WTC11 (cell line): Measurements from ENCODE around the gene MRPL37.

ENCODE experiments used
- ATF3 ChIP-seq: sonication (generic); formaldehyde crosslinking; conservative IDR thresholded peaks from 2 replicates; pipeline ENCODE4 v1.8.1; 2022; ENCODE audit warnings: mild to moderate bottlenecking, missing genetic modification reagents
- CREB1 ChIP-seq: sonication (generic); formaldehyde crosslinking; IDR thresholded peaks from 2 replicates; pipeline ENCODE4 v1.8.0; 2023; ENCODE audit warnings: mild to moderate bottlenecking, missing genetic modification reagents
- CTCF ChIP-seq: fragments of 200-600 bp; IDR thresholded peaks from 2 replicates; pipeline ENCODE4 v1.8.0; 2022; ENCODE audit warnings: antibody characterized with exemption
- ELF4 ChIP-seq: sonication (generic); formaldehyde crosslinking; IDR thresholded peaks from 2 replicates; pipeline ENCODE4 v1.8.1; 2022; ENCODE audit warnings: low read depth, mild to moderate bottlenecking, moderate library complexity, missing genetic modification reagents
- ETV6 ChIP-seq: sonication (generic); formaldehyde crosslinking; IDR thresholded peaks from 2 replicates; pipeline ENCODE4 v1.8.1; 2022; ENCODE audit warnings: mild to moderate bottlenecking, missing genetic modification reagents
- FOXP1 ChIP-seq: sonication (generic); formaldehyde crosslinking; IDR thresholded peaks from 2 replicates; pipeline ENCODE4 v1.8.0; 2022; ENCODE audit warnings: missing genetic modification reagents, mild to moderate bottlenecking, moderate library complexity, borderline replicate concordance
- GRHL2 ChIP-seq: fragments of 250-450 bp; sonication (Bioruptor Pico); IDR thresholded peaks from 2 replicates; pipeline ENCODE4 v1.8.0; 2022; ENCODE audit warnings: mild to moderate bottlenecking, moderate library complexity; ENCODE audit not compliant: insufficient replicate concordance, severe bottlenecking
- NFYB ChIP-seq: sonication (generic); formaldehyde crosslinking; conservative IDR thresholded peaks from 2 replicates; pipeline ENCODE4 v1.8.0; 2022; ENCODE audit warnings: low read depth, missing genetic modification reagents
- NR1H2 ChIP-seq: sonication (generic); formaldehyde crosslinking; IDR thresholded peaks from 2 replicates; pipeline ENCODE4 v1.9.0; 2021; ENCODE audit warnings: mild to moderate bottlenecking, moderate library complexity, missing genetic modification reagents
- NR3C1 ChIP-seq: sonication (generic); formaldehyde crosslinking; conservative IDR thresholded peaks from 2 replicates; pipeline ENCODE4 v1.8.1; 2023; ENCODE audit warnings: low read depth, mild to moderate bottlenecking, missing genetic modification reagents
- USF2 ChIP-seq: sonication (generic); formaldehyde crosslinking; IDR thresholded peaks from 2 replicates; pipeline ENCODE4 v1.8.1; 2023; ENCODE audit warnings: mild to moderate bottlenecking, missing genetic modification reagents, moderate library complexity
- ZNF263 ChIP-seq: sonication (generic); formaldehyde crosslinking; IDR thresholded peaks from 2 replicates; pipeline ENCODE4 v1.8.1; 2022; ENCODE audit warnings: low read depth, mild to moderate bottlenecking, moderate library complexity, missing genetic modification reagents
- ZNF532 ChIP-seq: fragments of 250-450 bp; sonication (Bioruptor Pico); IDR thresholded peaks from 2 replicates; pipeline ENCODE4 v1.9.0; 2021; ENCODE audit warnings: mild to moderate bottlenecking, borderline replicate concordance

GRCh38 chr1:54225986-54226559 is 26.1 kb downstream of the MRPL37 start:
- TF ChIP-seq CTCF (no peak), USF2 (CRISPR knock-in tag) (no peak), ELF4 (no peak), CREB1 (CRISPR knock-in tag) (no peak), ATF3 (no peak), GRHL2 (no peak), ETV6 (CRISPR knock-in tag) (no peak), FOXP1 (CRISPR knock-in tag) (no peak), ZNF263 (CRISPR knock-in tag) (no peak), ZNF532 (CRISPR knock-in tag) (no peak), NR1H2 (no peak), NFYB (CRISPR knock-in tag) (no peak), NR3C1 (no peak)
